IPS-NIHi7 (cell line): Measurements from ENCODE around the gene LDAF1.
"Not testable (repeated sequence)": the region's sequence is repeated elsewhere in the genome, so short reads cannot be mapped to it uniquely, and the experiment has no call there.

Experiments used
- DNase-seq: peaks from one replicate; pipeline ENCODE4 v3.0.0; 2012; ENCODE audit warnings: mixed read lengths; ENCODE audit errors: extremely low spot score

The LDAF1 gene

DNA sequence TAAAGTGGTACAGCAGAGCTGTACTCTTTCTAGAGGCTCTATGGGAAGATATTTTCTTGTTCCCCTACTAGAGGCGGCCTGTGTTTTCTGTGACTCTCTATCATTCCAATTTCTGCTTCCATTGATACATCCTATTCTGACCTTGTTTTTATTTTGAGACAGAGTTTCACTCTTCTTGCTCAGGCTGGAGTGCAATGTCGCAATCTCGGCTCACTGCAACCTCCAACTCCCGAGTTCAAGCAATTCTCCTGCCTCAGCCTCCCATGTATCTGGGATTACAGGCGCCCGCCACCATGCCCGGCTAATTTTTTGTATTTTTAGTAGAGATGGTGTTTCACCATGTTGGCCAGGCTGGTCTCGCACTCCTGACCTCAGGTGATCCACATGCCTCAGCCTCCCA lies 36.9 kb downstream of the LDAF1 start:
- not testable (repeated sequence) for DNase-seq

- no peak for DNase-seq
These were observed 38.6 kb downstream of the LDAF1 start for GRCh38 chr16:21197112-21197511.

DNA sequence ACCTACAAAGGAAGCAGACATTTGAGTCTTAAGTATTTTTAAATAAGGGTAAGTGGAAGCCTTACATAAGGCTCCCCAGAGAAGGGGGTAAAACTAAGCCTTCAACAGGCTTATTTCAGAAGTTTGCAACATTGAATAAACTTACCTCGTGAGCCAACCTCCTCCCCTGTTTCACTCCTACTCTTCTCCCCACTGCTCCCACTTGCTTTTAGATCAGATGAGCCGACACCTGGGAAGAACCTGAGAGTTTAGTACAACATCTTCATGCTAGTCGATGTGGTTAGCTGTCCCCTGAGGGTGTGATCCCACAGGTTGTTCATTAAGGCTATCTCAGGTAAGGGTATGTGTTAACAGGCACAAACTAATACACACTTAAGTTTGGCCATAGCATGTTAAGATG lies 39.1 kb downstream of the LDAF1 start:
- DNase-seq = no peak

DNA sequence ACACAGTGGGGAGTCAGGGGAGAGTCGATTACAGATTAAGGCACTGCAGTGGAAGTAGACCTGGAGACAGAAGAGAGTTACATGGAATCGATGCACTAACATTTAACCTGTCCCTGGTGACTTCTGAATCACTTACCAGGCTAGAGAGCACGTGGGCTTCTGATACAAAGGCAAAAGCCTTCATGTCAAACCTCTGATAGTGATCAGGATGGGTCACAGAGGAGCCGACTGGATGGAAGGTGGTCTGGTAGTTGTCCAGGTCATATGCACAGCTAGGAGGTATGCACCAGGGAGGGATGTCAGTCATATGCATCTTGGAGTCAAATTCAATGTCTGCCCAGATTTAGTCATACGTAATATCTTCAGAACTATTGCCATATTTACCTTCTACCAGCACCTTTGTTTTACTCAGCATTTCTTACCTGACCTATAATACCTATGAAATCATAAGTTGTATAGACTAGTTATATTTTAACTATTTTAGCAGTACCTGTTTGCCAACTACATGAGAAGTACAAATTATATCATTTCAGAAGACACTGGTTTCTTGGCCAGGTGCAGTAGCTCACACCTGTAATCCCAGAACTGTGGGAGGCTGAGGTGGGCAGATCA lies 41.2 kb downstream of the LDAF1 start:
- no peak for DNase-seq

GRCh38 chr16:21203155-21203797 lies 44.8 kb downstream of the LDAF1 start:
- no peak for DNase-seq

- DNase-seq = no peak
These were observed 46.8 kb downstream of the LDAF1 start for GRCh38 chr16:21205303-21205702.

DNA sequence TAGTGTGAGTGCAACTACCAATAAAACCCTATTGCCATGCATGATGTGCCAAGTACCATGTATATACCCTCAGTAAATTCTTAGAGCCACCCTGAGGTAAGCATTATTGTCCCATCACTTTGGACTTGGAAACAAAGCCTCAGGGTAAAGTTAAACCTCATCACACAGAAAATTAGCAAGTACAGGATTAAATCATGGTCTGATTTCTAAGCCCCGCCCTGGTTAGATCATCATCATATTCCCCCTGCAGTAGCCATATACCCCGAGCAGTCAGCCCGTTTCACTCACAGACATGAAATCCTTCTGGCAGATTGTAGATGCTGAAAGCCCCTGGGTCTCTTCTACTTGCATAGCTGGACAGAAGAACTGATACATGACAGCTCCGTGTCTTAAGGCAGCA lies 48.1 kb downstream of the LDAF1 start:
- no peak for DNase-seq

GRCh38 chr16:21208446-21209230 lies 50.2 kb downstream of the LDAF1 start:
- DNase-seq = no peak

GRCh38 chr16:21211486-21211885 lies 53.0 kb downstream of the LDAF1 start, which contains the start of gene ZP2:
ZP2 (minus strand) TSS chr16:21211574; CDS start chr16:21211547, 27 bp downstream.
- no peak for DNase-seq

DNA sequence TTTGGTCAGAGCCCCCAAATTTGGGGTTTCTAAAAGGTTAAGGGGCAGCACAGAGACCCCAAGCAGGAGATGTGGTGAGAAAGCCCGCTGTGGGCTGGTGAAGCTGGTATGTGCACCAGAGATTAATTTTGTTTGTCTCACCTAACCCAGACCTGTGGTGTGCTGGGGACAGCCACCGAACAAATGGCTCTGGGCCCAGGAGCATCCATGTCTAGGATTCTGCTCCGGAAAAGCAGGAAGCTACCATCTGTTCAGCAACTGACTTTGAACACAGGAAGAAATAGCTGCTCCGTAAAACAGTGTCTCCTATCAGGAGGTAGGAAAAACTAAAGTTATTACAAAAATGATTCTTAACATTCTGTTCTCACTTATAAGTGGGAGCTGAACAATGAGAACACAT lies 55.6 kb downstream of the LDAF1 start:
- DNase-seq = no peak

DNA sequence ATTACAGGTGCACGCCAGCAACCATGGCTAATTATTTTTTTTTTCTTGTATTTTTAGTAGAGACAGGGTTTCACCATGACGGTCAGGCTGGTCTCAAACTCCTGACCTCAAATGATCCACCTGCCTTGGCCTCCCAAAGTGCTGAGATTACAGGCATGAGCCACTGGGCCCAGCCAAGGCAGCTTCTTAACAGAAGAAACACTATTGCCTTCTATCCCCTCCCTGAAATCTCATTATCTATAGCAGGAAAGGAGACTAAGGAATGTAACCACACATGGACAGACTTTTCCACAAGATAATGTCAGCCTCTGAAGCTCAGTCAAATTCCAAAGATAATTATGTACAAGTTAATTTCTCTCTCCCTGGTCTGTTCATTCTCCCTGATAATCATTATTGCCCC lies 58.6 kb downstream of the LDAF1 start:
- DNase-seq = no peak

DNA sequence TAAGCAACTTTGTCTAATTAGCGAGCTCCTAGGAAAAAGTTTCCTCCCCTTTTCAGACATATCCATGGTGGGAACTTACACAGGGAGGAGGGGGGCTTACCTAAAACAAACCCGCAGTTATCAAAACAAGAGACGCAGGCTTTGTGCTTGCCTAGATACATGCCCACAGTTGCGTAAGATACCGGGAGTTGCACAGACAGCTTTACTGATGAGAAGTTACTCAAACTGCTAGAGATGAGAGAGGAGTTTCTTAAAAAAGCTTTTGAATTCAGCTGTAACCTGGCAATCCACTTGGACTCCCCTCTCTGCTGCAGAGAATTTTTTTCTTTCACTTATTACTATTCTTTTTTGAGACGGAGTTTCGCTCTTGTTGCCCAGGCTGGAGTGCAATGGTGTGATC lies 59.7 kb downstream of the LDAF1 start:
- DNase-seq = no peak

DNA sequence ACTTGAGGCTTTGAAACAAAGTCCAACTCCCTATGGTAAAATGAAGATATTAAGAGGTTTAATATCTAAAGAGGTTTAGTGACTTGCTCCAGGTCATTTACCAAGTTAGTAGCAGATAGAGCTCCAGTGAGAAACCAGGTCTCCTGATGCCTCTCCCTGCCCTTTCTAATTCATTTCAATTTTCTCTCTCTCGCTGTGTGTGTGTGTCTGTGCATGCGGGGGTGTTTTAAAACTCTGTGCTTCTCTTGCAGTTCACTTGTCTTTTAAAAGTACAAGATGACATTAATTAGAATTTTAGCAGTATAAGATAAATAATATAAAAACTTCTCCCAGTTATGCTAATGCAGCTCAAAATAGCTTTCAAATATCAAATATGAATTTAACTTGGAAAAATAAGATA lies 61.1 kb downstream of the LDAF1 start:
- DNase-seq = no peak

DNA sequence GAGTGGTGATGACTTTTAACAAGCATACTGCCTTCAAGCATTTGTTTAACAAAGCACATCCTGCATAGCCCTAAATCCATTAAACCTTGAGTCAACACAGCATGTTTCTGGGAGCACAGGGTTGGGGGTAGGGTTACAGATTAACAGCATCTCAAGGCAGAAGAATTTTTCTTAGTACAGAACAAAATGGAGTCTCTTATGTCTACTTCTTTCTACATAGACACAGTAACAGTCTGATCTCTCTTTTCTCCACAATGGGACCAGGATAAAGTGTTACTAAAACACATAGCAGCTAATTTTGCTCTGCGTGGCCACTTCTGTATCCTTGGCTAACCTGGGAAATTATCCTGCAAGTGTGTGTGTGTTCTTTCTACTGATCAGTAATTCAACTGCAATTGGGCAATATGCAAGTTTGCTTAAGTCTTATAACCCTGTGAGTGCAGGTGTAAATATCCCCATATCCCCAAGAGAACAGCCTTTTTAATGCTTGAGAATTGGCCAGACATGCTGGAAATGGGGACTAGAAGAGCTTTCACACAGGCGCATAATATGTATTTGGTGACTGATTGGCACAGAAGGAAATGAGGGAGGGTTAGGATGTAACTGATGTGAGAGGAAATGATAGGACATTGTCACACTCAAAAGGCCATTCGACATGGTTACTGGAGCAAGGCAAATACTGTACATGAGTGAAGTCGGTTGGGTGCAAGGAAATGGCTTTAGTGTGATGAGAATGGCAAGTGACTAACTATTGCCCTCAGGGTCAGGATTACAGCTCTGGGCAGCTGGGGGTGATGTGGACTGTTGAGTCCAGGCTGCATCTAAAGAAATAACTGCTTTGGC lies 64.2 kb downstream of the LDAF1 start:
- DNase-seq = no peak

- DNase-seq = no peak
These were observed 65.3 kb downstream of the LDAF1 start for GRCh38 chr16:21223787-21224186.

GRCh38 chr16:21224800-21225199 lies 66.3 kb downstream of the LDAF1 start:
- DNase-seq = no peak

DNA sequence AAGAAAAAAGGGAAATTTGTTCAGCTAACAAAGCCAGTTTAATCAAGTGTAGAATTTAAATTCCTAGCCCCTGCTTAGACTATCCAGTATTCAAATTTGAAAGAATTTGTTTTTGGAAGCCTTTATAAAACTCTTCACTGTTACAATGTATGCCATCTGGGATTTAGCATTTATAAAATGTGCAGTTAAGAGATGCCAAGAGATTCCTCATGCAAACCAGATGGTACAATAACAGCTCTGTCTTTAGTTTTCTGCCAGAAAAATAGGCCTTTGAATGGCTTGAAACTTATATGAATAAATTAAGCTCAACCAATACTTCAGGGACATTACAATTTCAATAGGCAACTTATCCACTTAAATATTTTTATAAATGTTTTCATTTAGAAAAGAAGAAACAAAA lies 68.3 kb downstream of the LDAF1 start:
- DNase-seq = no peak

- DNase-seq = no peak
These were observed 69.4 kb downstream of the LDAF1 start for GRCh38 chr16:21227866-21228265.

DNA sequence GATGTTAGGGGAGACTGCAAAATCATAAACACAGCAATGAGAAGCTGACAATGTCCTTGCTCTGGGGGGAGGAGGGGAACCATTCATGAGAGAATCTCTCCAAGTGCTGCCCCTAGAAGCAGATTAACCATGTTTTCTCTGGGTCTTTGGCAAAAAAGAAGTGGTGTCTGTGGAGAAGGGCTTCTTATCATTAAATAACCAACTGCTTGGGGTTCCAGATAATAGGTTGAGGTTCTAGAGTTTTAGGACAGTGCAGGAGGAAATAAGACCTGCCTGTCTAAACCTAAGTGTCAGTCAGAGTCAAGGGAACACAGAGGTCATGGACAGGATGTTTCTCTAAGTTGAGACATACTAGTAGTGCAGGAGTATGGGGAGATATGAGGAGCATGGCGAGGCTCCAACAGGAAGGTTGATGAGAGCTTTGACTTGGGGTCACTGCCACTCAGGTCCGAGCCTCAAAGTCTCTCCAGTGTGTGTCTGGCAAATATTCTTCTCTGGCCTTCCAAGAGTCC lies 69.9 kb downstream of the LDAF1 start:
- no peak for DNase-seq
